Endothelial cell of umbilical vein (primary cell): Measurements from ENCODE around the gene HPS6. TPM values are rescaled to one million over a fixed set of nuclear protein-coding genes. Genes with fewer than 3 reads are reported as not detected.

Experiments
- BruUV-seq: library from RNA; stranded (reverse); fragments of 400-500 nt; replicated peaks from 2 replicates; lab custom pipeline; 2021; lab: Mats Ljungman, UMichigan
- CTCF ChIA-PET: fragments of 300-600, 350-600 bp; sonication (Branson Sonifier 250); formaldehyde crosslinking; loops from one replicate; lab custom pipeline; 2021; ENCODE audit warnings: antibody characterized with exemption, inconsistent platforms; lab: Charles Lee
- POLR2A ChIA-PET: fragments of 300-600, 350-600 bp; sonication (Branson Sonifier 250); formaldehyde crosslinking; loops from one replicate; lab custom pipeline; 2021; ENCODE audit warnings: antibody characterized with exemption, inconsistent platforms; lab: Charles Lee
- DNase-seq: peaks from one replicate; pipeline ENCODE4 v3.0.0-alpha.2; 2011; ENCODE audit warnings: low read depth, low spot score
- FAIRE-seq: peaks from 2 replicates; lab custom pipeline; 2011; peaks lifted over from hg19 to GRCh38; lab: Jason Lieb, UNC
- H2AFZ ChIP-seq: 2 replicates; pipeline ENCODE4 v1.6.0; 2012; ENCODE audit warnings: low read depth, low read length, control low read depth, inconsistent platforms
- H3K27ac ChIP-seq: 2 replicates; pipeline ENCODE4 v1.5.1; 2011; ENCODE audit warnings: low read depth, mild to moderate bottlenecking, control low read depth, low read length, moderate library complexity; ENCODE audit not compliant: insufficient read depth
- H3K27me3 ChIP-seq, 2 experiments: 2 replicates each; pipeline versions ENCODE4 v1.6.0 to v1.6.1; 2011; ENCODE audit warnings: low read length in 2 of 2, mixed read lengths in 1 of 2; ENCODE audit not compliant: control insufficient read depth in 2 of 2, insufficient read depth in 2 of 2
- H3K36me3 ChIP-seq, 2 experiments: 2 replicates in 1 of 2; 3 replicates in 1 of 2; pipeline ENCODE4 v1.5.1; 2011; ENCODE audit warnings: low read length in 2 of 2, mild to moderate bottlenecking in 1 of 2, moderate library complexity in 1 of 2; ENCODE audit not compliant: control insufficient read depth in 2 of 2, insufficient read depth in 2 of 2; ENCODE audit errors: extremely low read depth in 1 of 2
- H3K4me1 ChIP-seq: 3 replicates; pipeline ENCODE4 v1.5.1; 2011; ENCODE audit warnings: mild to moderate bottlenecking, low read length; ENCODE audit not compliant: control insufficient read depth, insufficient read depth; ENCODE audit errors: extremely low read depth
- H3K4me2 ChIP-seq: 2 replicates; pipeline ENCODE4 v1.6.1; 2011; ENCODE audit warnings: low read length, control low read depth, mixed read lengths; ENCODE audit not compliant: insufficient read depth
- H3K4me3 ChIP-seq, 3 experiments: fragments of 200-600 bp in 1 of 3; sonication (generic), shearing (Covaris generic) in 1 of 3; replicated peaks in 1 of 3; 2 replicates each; pipeline ENCODE4 v1.5.1; 2011 to 2016; ENCODE audit warnings: control low read depth in 3 of 3, low read length in 3 of 3, mild to moderate bottlenecking in 2 of 3, inconsistent platforms in 1 of 3, low read depth in 1 of 3, moderate library complexity in 1 of 3; ENCODE audit not compliant: insufficient read depth in 1 of 3
- H3K79me2 ChIP-seq: 2 replicates; pipeline ENCODE4 v1.6.0; 2012; ENCODE audit warnings: low read length, inconsistent platforms; ENCODE audit not compliant: control insufficient read depth, insufficient read depth
- H3K9ac ChIP-seq: replicated peaks from 2 replicates; pipeline ENCODE3; 2011; ENCODE audit warnings: low read length, control low read depth; ENCODE audit not compliant: insufficient read depth; ENCODE audit errors: extremely low read depth
- H3K9me1 ChIP-seq: replicated peaks from 3 replicates; pipeline ENCODE4 v1.6.0; 2011; ENCODE audit warnings: mild to moderate bottlenecking, low read length; ENCODE audit not compliant: control insufficient read depth, insufficient read depth; ENCODE audit errors: extremely low read depth
- H3K9me3 ChIP-seq: replicated peaks from 2 replicates; pipeline ENCODE4 v1.5.1; 2012; ENCODE audit warnings: low read length, inconsistent platforms; ENCODE audit not compliant: control insufficient read depth, insufficient read depth
- H4K20me1 ChIP-seq: replicated peaks from 2 replicates; pipeline ENCODE3; 2011; ENCODE audit warnings: mild to moderate bottlenecking, low read length; ENCODE audit not compliant: control insufficient read depth, insufficient read depth; ENCODE audit errors: extremely low read depth
- CTCF ChIP-seq, 2 donors: IDR thresholded peaks; 1 replicate in 1 of 2; 2 replicates in 1 of 2; pipeline ENCODE4 v1.5.1; 2011; ENCODE audit warnings: low read length in 2 of 2, mild to moderate bottlenecking in 2 of 2, moderate library complexity in 2 of 2, control low read depth in 1 of 2, inconsistent platforms in 1 of 2, low read depth in 1 of 2; ENCODE audit not compliant: insufficient read depth in 1 of 2; ENCODE audit errors: extremely low read depth in 1 of 2
- EZH2 ChIP-seq: IDR thresholded peaks from 2 replicates; pipeline ENCODE4 v1.6.1; 2012; ENCODE audit warnings: borderline replicate concordance, low read depth, mild to moderate bottlenecking, moderate library complexity, low read length, inconsistent platforms; ENCODE audit not compliant: severe bottlenecking
- FOS ChIP-seq: IDR thresholded peaks from 2 replicates; pipeline ENCODE4 v1.6.1; 2011; ENCODE audit warnings: mild to moderate bottlenecking, low read length, moderate library complexity, borderline replicate concordance; ENCODE audit not compliant: insufficient read depth
- GATA2 ChIP-seq: IDR thresholded peaks from 2 replicates; pipeline ENCODE4 v1.7.0; 2011; ENCODE audit warnings: low read depth, mild to moderate bottlenecking, moderate library complexity, mixed read lengths, low read length; ENCODE audit not compliant: insufficient read length, insufficient read depth
- JUN ChIP-seq: IDR thresholded peaks from 2 replicates; pipeline ENCODE4 v1.6.1; 2011; ENCODE audit warnings: borderline replicate concordance, low read depth; ENCODE audit not compliant: insufficient read length, insufficient read depth
- MAX ChIP-seq: IDR thresholded peaks from 2 replicates; pipeline ENCODE4 v1.6.1; 2011; ENCODE audit not compliant: insufficient read depth, insufficient read length
- MYC ChIP-seq: IDR thresholded peaks from one replicate; pipeline ENCODE4 v1.6.1; 2011; ENCODE audit warnings: mild to moderate bottlenecking, low read depth, low read length
- POLR2A ChIP-seq: IDR thresholded peaks from 2 replicates; pipeline ENCODE4 v1.6.1; 2012; ENCODE audit warnings: low read depth, mild to moderate bottlenecking, control low read depth, low read length
- POLR2AphosphoS5 ChIP-seq: IDR thresholded peaks from 2 replicates; pipeline ENCODE4 v1.6.1; 2012; ENCODE audit warnings: low read depth, mild to moderate bottlenecking, control low read depth, low read length, moderate library complexity; ENCODE audit not compliant: insufficient read depth
- dilution Hi-C: fragments of 300-500 bp; cut with MboI; formaldehyde crosslinking; loops from one replicate; pipeline ENCODE4 v1.15.0; 2019; ENCODE audit warnings: low sequenced_read_pairs; ENCODE audit not compliant: extremely low pct_ligation_motif_present
- intact Hi-C: fragments of 100-400 bp; cut with micrococcal nuclease; formaldehyde crosslinking; loops from one replicate; pipeline ENCODE4 v1.10.0; 2022
- polyA plus RNA-seq, 4 experiments: library from polyadenylated mRNA; depleted of rRNA in 3 of 4; stranded (reverse) in 3 of 4; unstranded in 1 of 4; fragments of >200 nt; gene quantifications; 2 replicates each; pipeline versions ENCODE4 v1.2.1 to v1.2.3, GENCODE V29; 2011 to 2012; ENCODE audit warnings: missing spikeins in 1 of 4
- total RNA-seq: library from RNA; stranded (reverse); gene quantifications from 2 replicates; pipeline ENCODE4 v1.2.3, GENCODE V29; 2021

Gene HPS6
- total and polyA plus RNA-seq, 2 donors (not counting 3 experiments of a cell fraction or from before 2014, with no cell fraction given) = 9.3 to 18.5 TPM

- no peaks in the 10 kb centered on the region for H3K9me1 ChIP-seq
- peak overlapping the region; percentile 70 for H3K9ac ChIP-seq
- no peaks in the 10 kb centered on the region for H3K9me3 ChIP-seq
- no TSS peak for BruUV-seq
- H4K20me1 ChIP-seq = no peaks in the 10 kb centered on the region
- peaks cover 30% of the 10 kb centered on the region for H3K79me2 ChIP-seq
- POLR2A ChIA-PET = no interaction called here
- TF ChIP-seq POLR2A = no peak
- no peak for TF ChIP-seq EZH2
- TF ChIP-seq JUN = no peak
- TF ChIP-seq CTCF (IDR thresholded peaks at IDR 0.05; ENCODE audit: extremely low read depth in 1 of 2, insufficient read depth in 1 of 2, low read depth in 1 of 2, low read length in 2 of 2) = no peak
- intact Hi-C loops (loop anchor here (2.0 kb wide), 2 partner anchors 50 to 224 kb away; no protein-coding TSS in a partner anchor), dilution Hi-C loops (no loop called here)
- FAIRE-seq (peak; percentile 28), DNase-seq (no peak)
- H2AFZ ChIP-seq = peak overlapping the region; percentile 93
- H3K27me3 ChIP-seq = no peaks in the 10 kb centered on the region
- CTCF ChIA-PET = no interaction called here
- H3K4me1 ChIP-seq = peaks cover 14% of the 10 kb centered on the region
- H3K27ac ChIP-seq = no peak overlapping the region
- H3K36me3 ChIP-seq = no peaks in the 10 kb centered on the region
- peak overlapping the region; percentile 60 for H3K4me2 ChIP-seq
- no peak overlapping the region for H3K4me3 ChIP-seq
Measured at GRCh38 chr10:102064503-102064867, 664 bp upstream of the HPS6 start.

GRCh38 chr10:102065561-102066398 is 631 bp downstream of the HPS6 start:
- POLR2A ChIA-PET = no interaction called here
- H3K4me3 ChIP-seq = peak overlapping the region; percentile 42 to 89 (median 62)
- H3K9me1 ChIP-seq = no peaks in the 10 kb centered on the region
- H3K4me1 ChIP-seq = peaks cover 14% of the 10 kb centered on the region
- TF ChIP-seq GATA2 (no peak), FOS (no peak), POLR2AphosphoS5 (no peak), MAX (no peak), MYC (no peak), CTCF (IDR thresholded peaks at IDR 0.05; ENCODE audit: extremely low read depth in 1 of 2, insufficient read depth in 1 of 2, low read depth in 1 of 2, low read length in 2 of 2) (no peak), POLR2A (no peak)
- H2AFZ ChIP-seq = peak overlapping the region; percentile 93
- H3K79me2 ChIP-seq = peaks cover 30% of the 10 kb centered on the region
- CTCF ChIA-PET = interaction anchor here (0.7 to 4.4 kb wide), 8 partner anchors 10 to 229 kb away, joined by 3 to 45 read pairs (median 4); no protein-coding TSS in a partner anchor
- dilution Hi-C loops = no loop called here
- DNase-seq (no peak), FAIRE-seq (peak; percentile 49)
- H3K27ac ChIP-seq = peak overlapping the region; percentile 43
- H4K20me1 ChIP-seq = no peaks in the 10 kb centered on the region
- peak overlapping the region; percentile 60 for H3K4me2 ChIP-seq
- no peaks in the 10 kb centered on the region for H3K36me3 ChIP-seq
- H3K9me3 ChIP-seq = no peaks in the 10 kb centered on the region
- no peaks in the 10 kb centered on the region for H3K27me3 ChIP-seq
- intact Hi-C loops = loop anchor here (1.0 to 2.0 kb wide), 3 partner anchors 9 to 225 kb away; partner anchors contain the start of gene ARMH3
- H3K9ac ChIP-seq = peak overlapping the region; percentile 70
- BruUV-seq = no TSS peak
